GM21619 (cell line): ENCODE measurements around the gene ABCC11.

ENCODE experiments used
- ATAC-seq: cut with Tn5 transposase; IDR thresholded peaks from one replicate; pipeline ENCODE4 v1.9.1; 2021; ENCODE audit not compliant: unreplicated experiment

Gene ABCC11

GRCh38 chr16:48247311-48247710, at the start of gene ABCC11:
Gene ABCC11, minus strand, starts transcription at chr16:48247539. Its CDS starts 15,618 bp downstream, at chr16:48231921.
- ATAC-seq, result no peak

GRCh38 chr16:48295488-48296281, 48.3 kb upstream of the ABCC11 start:
- ATAC-seq, result no peak

GRCh38 chr16:48294724-48295123, 47.4 kb upstream of the ABCC11 start:
- no peak for ATAC-seq

GRCh38 chr16:48292452-48292851, 45.1 kb upstream of the ABCC11 start:
- no peak for ATAC-seq

GRCh38 chr16:48291754-48292153, 44.4 kb upstream of the ABCC11 start:
- ATAC-seq, result no peak

- ATAC-seq, result no peak
Measured at GRCh38 chr16:48291303-48291702, 44.0 kb upstream of the ABCC11 start.

- ATAC-seq, result no peak
Measured at GRCh38 chr16:48287239-48287638, 39.9 kb upstream of the ABCC11 start.

- ATAC-seq, result no peak
Measured at GRCh38 chr16:48284772-48285409, 37.6 kb upstream of the ABCC11 start.

GRCh38 chr16:48282636-48283263, 35.4 kb upstream of the ABCC11 start:
- no peak for ATAC-seq

GRCh38 chr16:48280546-48280945, 33.2 kb upstream of the ABCC11 start:
- no peak for ATAC-seq

GRCh38 chr16:48279199-48279598, 31.9 kb upstream of the ABCC11 start:
- ATAC-seq, result no peak

GRCh38 chr16:48277158-48277557, 29.8 kb upstream of the ABCC11 start:
- ATAC-seq, result no peak

GRCh38 chr16:48276102-48276501, 28.8 kb upstream of the ABCC11 start:
- no peak for ATAC-seq

- ATAC-seq, result no peak
Measured at GRCh38 chr16:48274476-48274875, 27.1 kb upstream of the ABCC11 start.

GRCh38 chr16:48272837-48273421, 25.6 kb upstream of the ABCC11 start:
- no peak for ATAC-seq

GRCh38 chr16:48271728-48272127, 24.4 kb upstream of the ABCC11 start:
- no peak for ATAC-seq

- no peak for ATAC-seq
Measured at GRCh38 chr16:48269011-48269410, 21.7 kb upstream of the ABCC11 start.

GRCh38 chr16:48262631-48263030, 15.3 kb upstream of the ABCC11 start:
- no peak for ATAC-seq

- ATAC-seq, result no peak
Measured at GRCh38 chr16:48261569-48261968, 14.2 kb upstream of the ABCC11 start.

GRCh38 chr16:48256579-48257177, 9.3 kb upstream of the ABCC11 start:
- no peak for ATAC-seq

- ATAC-seq, result no peak
Measured at GRCh38 chr16:48252013-48252412, 4.7 kb upstream of the ABCC11 start.
